GM12878 (cell line): ENCODE results near the gene GPR176. TPM values are rescaled to one million over a fixed set of nuclear protein-coding genes. Genes with fewer than 3 reads are reported as not detected.

Experiments used
- ATAC-seq: fragments of 200-7000 bp; cut with Tn5 transposase; 3 replicates; pipeline ENCODE4 v1.9.1; 2020; ENCODE audit warnings: mild to moderate bottlenecking, moderate library complexity
- BruUV-seq: library from RNA; stranded (reverse); fragments of 400-500 nt; replicated peaks from 2 replicates; lab custom pipeline; 2021; lab: Mats Ljungman, UMichigan
- CTCF ChIA-PET: fragments of 300-600 bp; sonication (Branson Sonifier 250); formaldehyde crosslinking; extraction: SDS; loops from one replicate; lab custom pipeline; 2021; ENCODE audit warnings: inconsistent platforms; lab: Yijun Ruan, JAX
- POLR2A ChIA-PET: fragments of 350-600 bp; formaldehyde crosslinking; extraction: SDS; loops from one replicate; lab custom pipeline; 2021; ENCODE audit warnings: inconsistent platforms; lab: Charles Lee
- RAD21 ChIA-PET: fragments of 300-600 bp; sonication (Branson Sonifier 250); formaldehyde crosslinking; loops from one replicate; lab custom pipeline; 2023; ENCODE audit warnings: antibody characterized with exemption; ENCODE audit not compliant: unreplicated experiment; lab: Charles Lee
- SMC1A ChIA-PET: fragments of 300-600 bp; sonication (Branson Sonifier 250); formaldehyde crosslinking; loops from one replicate; lab custom pipeline; 2023; ENCODE audit not compliant: unreplicated experiment, uncharacterized antibody; lab: Charles Lee
- DNase-seq: peaks from one replicate; pipeline ENCODE4 v3.0.0-alpha.2; 2011; ENCODE audit warnings: low read depth, low spot score
- FAIRE-seq: peaks from 3 replicates; lab custom pipeline; 2011; peaks lifted over from hg19 to GRCh38; lab: Jason Lieb, UNC
- H2AFZ ChIP-seq: 2 replicates; pipeline ENCODE4 v1.6.0; 2011; ENCODE audit warnings: low read depth, low read length, control low read depth; ENCODE audit not compliant: control insufficient read depth
- H3K27ac ChIP-seq: 2 replicates; pipeline ENCODE4 v1.5.1; 2011; ENCODE audit warnings: control low read depth; ENCODE audit not compliant: control insufficient read depth, insufficient read depth
- H3K27me3 ChIP-seq, 2 experiments: replicated peaks in 1 of 2; 2 replicates each; pipeline versions ENCODE4 v1.6.0 to v1.6.1; 2011; ENCODE audit warnings: low read length in 1 of 2; ENCODE audit not compliant: control insufficient read depth in 2 of 2, insufficient read depth in 2 of 2
- H3K36me3 ChIP-seq, 2 experiments: 2 replicates each; pipeline ENCODE4 v1.5.1; 2011; ENCODE audit warnings: low read length in 1 of 2; ENCODE audit not compliant: control insufficient read depth in 2 of 2, insufficient read depth in 2 of 2
- H3K4me1 ChIP-seq: 2 replicates; pipeline ENCODE4 v1.6.1; 2011; ENCODE audit warnings: mild to moderate bottlenecking, low read length, moderate library complexity, mixed read lengths; ENCODE audit not compliant: control insufficient read depth, insufficient read depth
- H3K4me2 ChIP-seq: 2 replicates; pipeline ENCODE4 v1.6.0; 2011; ENCODE audit warnings: control low read depth; ENCODE audit not compliant: control insufficient read depth, insufficient read depth
- H3K4me3 ChIP-seq: fragments of 200-600 bp; sonication (generic); 2 replicates; pipeline ENCODE4 v1.5.1; 2016
- H3K79me2 ChIP-seq: 2 replicates; pipeline ENCODE4 v1.6.0; 2011; ENCODE audit warnings: low read length; ENCODE audit not compliant: control insufficient read depth, insufficient read depth
- H3K9ac ChIP-seq: 2 replicates; pipeline ENCODE4 v1.8.0; 2011; ENCODE audit warnings: low read length, control low read depth, mixed read lengths; ENCODE audit not compliant: control insufficient read depth, insufficient read depth
- H3K9me3 ChIP-seq: replicated peaks from 3 replicates; pipeline ENCODE4 v1.5.1; 2011; ENCODE audit warnings: mild to moderate bottlenecking, low read length; ENCODE audit not compliant: control insufficient read depth, insufficient read depth
- H4K20me1 ChIP-seq: 2 replicates; pipeline ENCODE4 v1.6.0; 2011; ENCODE audit not compliant: control insufficient read depth, insufficient read depth
- CEBPB ChIP-seq, 2 experiments: fragments of 150-350 bp in 1 of 2; IDR thresholded peaks; 2 replicates each; pipeline ENCODE4 v1.6.1; 2012 to 2014; ENCODE audit warnings: low read depth in 2 of 2, low read length in 2 of 2, borderline replicate concordance in 1 of 2, inconsistent platforms in 1 of 2
- ESRRA ChIP-seq: IDR thresholded peaks from 2 replicates; pipeline ENCODE4 v1.6.1; 2012; ENCODE audit warnings: mild to moderate bottlenecking, low read length, improper control_type of control experiment
- EZH2 ChIP-seq: IDR thresholded peaks from 2 replicates; pipeline ENCODE4 v1.6.1; 2012; ENCODE audit warnings: low read depth, mild to moderate bottlenecking, control low read depth, inconsistent platforms, low read length, borderline replicate concordance; ENCODE audit not compliant: control insufficient read depth
- HCFC1 ChIP-seq: fragments of 150-350 bp; IDR thresholded peaks from 2 replicates; pipeline ENCODE4 v1.6.1; 2014; ENCODE audit warnings: low read length
- SUPT20H ChIP-seq: IDR thresholded peaks from 2 replicates; pipeline ENCODE4 v1.6.1; 2011; ENCODE audit warnings: low read depth, mild to moderate bottlenecking, low read length, moderate library complexity, borderline replicate concordance; ENCODE audit not compliant: control insufficient read depth
- TAF1 ChIP-seq: IDR thresholded peaks from 2 replicates; pipeline ENCODE4 v1.6.1; 2011; ENCODE audit warnings: mild to moderate bottlenecking, low read depth, low read length, borderline replicate concordance
- ZBED1 ChIP-seq: IDR thresholded peaks from 2 replicates; pipeline ENCODE4 v1.6.1; 2016; ENCODE audit warnings: borderline replicate concordance
- ZNF207 ChIP-seq: fragments of 450-650 bp; IDR thresholded peaks from 2 replicates; pipeline ENCODE4 v1.6.1; 2014; ENCODE audit warnings: antibody characterized with exemption, mild to moderate bottlenecking, borderline replicate concordance
- WGBS: methylation state at CpG from one replicate; pipeline ENCODE4 v1.1.6; 2016; ENCODE audit warnings: low lambda C conversion rate; ENCODE audit not compliant: insufficient replicate concordance, insufficient coverage; ENCODE audit errors: missing lambda C conversion rate; 5-methylcytosine and 5-hydroxymethylcytosine counted together
- in situ Hi-C: fragments of 300-500 bp; cut with MboI; formaldehyde crosslinking; loops from 9 replicates; pipeline ENCODE4 v1.14.3; 2018; ENCODE audit warnings: mixed read lengths
- intact Hi-C: fragments of 100-400 bp; cut with micrococcal nuclease; formaldehyde crosslinking; loops from one replicate; pipeline ENCODE4 v1.14.2; 2022; ENCODE audit not compliant: unreplicated experiment
- polyA plus RNA-seq, 11 experiments: library from polyadenylated mRNA; depleted of rRNA in 4 of 11; unstranded in 6 of 11; stranded (reverse) in 5 of 11; fragments of >200 nt; fragmentation: Nextera tagmentation in 4 of 11; fragmentation: Illumina TruSeq in 1 of 11; extraction: Ambion mirVana in 4 of 11; extraction: Trizol in 1 of 11; gene quantifications; 1 replicate in 1 of 11; 2 replicates in 10 of 11; pipeline versions ENCODE4 v1.2.1 to v1.2.3, GENCODE V29; 2011 to 2016; ENCODE audit warnings: inconsistent platforms in 2 of 11, missing spikeins in 2 of 11, low read depth in 1 of 11
- total RNA-seq, 4 experiments: library from RNA; depleted of rRNA in 3 of 4; stranded (reverse); fragments of >200 nt in 3 of 4; fragmentation: Illumina TruSeq in 1 of 4; extraction: Trizol in 1 of 4; gene quantifications; 2 replicates each; pipeline versions ENCODE4 v1.2.1 to v1.2.3, GENCODE V29; 2013 to 2021
- TF ChIP-seq, protein P1 (sequence below): fragments of 450-650 bp; IDR thresholded peaks from 2 replicates; pipeline ENCODE4 v1.6.1; 2018; ENCODE audit warnings: mild to moderate bottlenecking, low read depth, moderate library complexity; ENCODE audit not compliant: partially characterized antibody
- TF ChIP-seq, protein P2 (sequence below): IDR thresholded peaks from 2 replicates; pipeline ENCODE4 v1.6.1; 2011; ENCODE audit warnings: mild to moderate bottlenecking, low read depth, low read length, moderate library complexity; ENCODE audit not compliant: insufficient replicate concordance

GPR176 gene
- total and polyA plus RNA-seq, 10 of the 15 experiments (the other 5 are each of a cell fraction or from before 2014, with no cell fraction given): 0.02 to 0.33 (median 0.16) TPM; not detected in 4

DNA sequence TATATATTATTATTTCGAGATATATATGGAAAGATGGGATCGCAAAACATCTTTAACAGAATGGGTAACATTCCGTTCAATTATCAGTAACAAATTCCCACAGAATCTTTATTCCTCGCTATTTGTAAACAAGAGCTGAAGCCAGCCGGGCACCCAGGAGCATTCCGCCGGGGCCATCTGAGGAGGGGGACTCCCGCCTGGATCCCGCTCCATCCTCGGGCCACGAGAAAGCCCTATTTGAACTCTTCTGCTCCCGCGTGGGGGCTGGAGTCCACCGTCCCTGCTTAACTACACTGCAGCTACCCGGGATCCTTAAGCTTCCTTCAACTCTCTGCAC is 687 bp downstream of the GPR176 start:
- ATAC-seq: no peak
- ChIA-PET POLR2A (no interaction called here), CTCF (no interaction called here), RAD21 (no interaction called here), SMC1A (interaction anchor here (8.7 kb wide), 1 partner anchor 16 kb away, joined by 65 read pairs; the partner anchor contains the start of gene EIF2AK4)
- WGBS: 38% methylated on average over 15 of the region's 15 CpGs
- intact Hi-C loops: no loop called here
- FAIRE-seq: no peak
- no peak overlapping the region for H3K9ac ChIP-seq
- H3K4me3 ChIP-seq: no peak overlapping the region
- H3K27ac ChIP-seq: no peak overlapping the region
- no peaks in the 10 kb centered on the region for H4K20me1 ChIP-seq
- BruUV-seq: no TSS peak
- no peaks in the 10 kb centered on the region; a peak in 1 of 4 replicates for H3K36me3 ChIP-seq
- H3K9me3 ChIP-seq: no peaks in the 10 kb centered on the region; the same call in 1 of the 3 replicates
- H3K4me2 ChIP-seq: no peak overlapping the region
- no peak for DNase-seq
- H3K79me2 ChIP-seq: no peaks in the 10 kb centered on the region
- in situ Hi-C loops: no loop called here
- 0 out of 2 replicates have a peak overlapping the region, but pooled peaks have one; percentile 1 for H2AFZ ChIP-seq
- TF ChIP-seq ZBED1 (no peak), CEBPB (IDR thresholded peaks at IDR 0.05; ENCODE audit: borderline replicate concordance in 1 of 2, low read depth in 2 of 2, low read length in 2 of 2) (no peak), ZNF207 (no peak)
- H3K4me1 ChIP-seq: peaks cover 5% of the 10 kb centered on the region
- H3K27me3 ChIP-seq: peaks cover 3 to 8% of the 10 kb centered on the region in 2 experiments; a peak in 3 of 4 replicates

DNA sequence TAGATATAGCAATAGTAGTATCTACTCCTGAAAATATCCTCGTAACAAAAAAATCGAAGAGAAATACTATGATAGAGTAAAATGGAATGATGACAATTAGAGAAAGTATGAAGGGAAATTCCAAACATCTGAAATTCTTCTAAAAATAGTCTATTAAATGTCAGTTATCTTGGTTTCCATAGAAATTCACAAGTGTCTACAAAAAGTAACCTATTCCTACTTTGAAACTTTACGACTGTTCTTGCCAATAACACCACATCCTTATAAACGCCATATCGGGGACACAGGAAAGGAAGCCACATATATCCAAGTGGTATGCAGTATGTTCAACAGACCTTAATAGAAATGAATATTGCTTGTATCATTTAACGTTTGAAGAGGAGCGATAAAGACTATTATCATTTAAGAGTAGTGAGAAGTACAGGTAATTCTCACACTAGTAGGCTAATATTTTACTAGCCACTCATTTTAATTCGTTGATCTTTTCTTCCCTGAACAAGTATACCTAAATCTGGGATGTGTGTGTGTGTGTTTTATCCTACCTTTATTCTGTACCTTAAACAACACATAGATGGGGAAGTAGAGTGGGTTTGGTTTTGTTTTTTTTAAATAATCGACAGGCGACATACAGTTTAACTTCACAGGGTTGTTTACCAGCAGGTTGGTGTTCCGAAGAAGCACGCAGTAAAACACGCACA is 1.2 kb downstream of the GPR176 start:
- ATAC-seq (no peak), DNase-seq (no peak), FAIRE-seq (no peak)
- TF ChIP-seq HCFC1 (no peak), SUPT20H (no peak), EZH2 (0 out of 2 replicates have a peak, but pooled peaks have one; percentile 94), TAF1 (no peak), ESRRA (no peak)
- TF ChIP-seq, protein P1, sequence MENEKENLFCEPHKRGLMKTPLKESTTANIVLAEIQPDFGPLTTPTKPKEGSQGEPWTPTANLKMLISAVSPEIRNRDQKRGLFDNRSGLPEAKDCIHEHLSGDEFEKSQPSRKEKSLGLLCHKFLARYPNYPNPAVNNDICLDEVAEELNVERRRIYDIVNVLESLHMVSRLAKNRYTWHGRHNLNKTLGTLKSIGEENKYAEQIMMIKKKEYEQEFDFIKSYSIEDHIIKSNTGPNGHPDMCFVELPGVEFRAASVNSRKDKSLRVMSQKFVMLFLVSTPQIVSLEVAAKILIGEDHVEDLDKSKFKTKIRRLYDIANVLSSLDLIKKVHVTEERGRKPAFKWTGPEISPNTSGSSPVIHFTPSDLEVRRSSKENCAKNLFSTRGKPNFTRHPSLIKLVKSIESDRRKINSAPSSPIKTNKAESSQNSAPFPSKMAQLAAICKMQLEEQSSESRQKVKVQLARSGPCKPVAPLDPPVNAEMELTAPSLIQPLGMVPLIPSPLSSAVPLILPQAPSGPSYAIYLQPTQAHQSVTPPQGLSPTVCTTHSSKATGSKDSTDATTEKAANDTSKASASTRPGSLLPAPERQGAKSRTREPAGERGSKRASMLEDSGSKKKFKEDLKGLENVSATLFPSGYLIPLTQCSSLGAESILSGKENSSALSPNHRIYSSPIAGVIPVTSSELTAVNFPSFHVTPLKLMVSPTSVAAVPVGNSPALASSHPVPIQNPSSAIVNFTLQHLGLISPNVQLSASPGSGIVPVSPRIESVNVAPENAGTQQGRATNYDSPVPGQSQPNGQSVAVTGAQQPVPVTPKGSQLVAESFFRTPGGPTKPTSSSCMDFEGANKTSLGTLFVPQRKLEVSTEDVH: no peak
- TF ChIP-seq, protein P2, sequence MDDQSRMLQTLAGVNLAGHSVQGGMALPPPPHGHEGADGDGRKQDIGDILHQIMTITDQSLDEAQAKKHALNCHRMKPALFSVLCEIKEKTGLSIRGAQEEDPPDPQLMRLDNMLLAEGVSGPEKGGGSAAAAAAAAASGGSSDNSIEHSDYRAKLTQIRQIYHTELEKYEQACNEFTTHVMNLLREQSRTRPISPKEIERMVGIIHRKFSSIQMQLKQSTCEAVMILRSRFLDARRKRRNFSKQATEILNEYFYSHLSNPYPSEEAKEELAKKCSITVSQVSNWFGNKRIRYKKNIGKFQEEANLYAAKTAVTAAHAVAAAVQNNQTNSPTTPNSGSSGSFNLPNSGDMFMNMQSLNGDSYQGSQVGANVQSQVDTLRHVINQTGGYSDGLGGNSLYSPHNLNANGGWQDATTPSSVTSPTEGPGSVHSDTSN: no peak
- ChIA-PET CTCF (no interaction called here), RAD21 (no interaction called here), SMC1A (interaction anchor here (8.7 kb wide), 1 partner anchor 16 kb away, joined by 65 read pairs; the partner anchor contains the start of gene EIF2AK4), POLR2A (no interaction called here)
- Histone ChIP-seq H3K27ac (no peak overlapping the region), H2AFZ (no peak overlapping the region), H3K4me2 (no peak overlapping the region), H3K9ac (no peak overlapping the region), H4K20me1 (no peaks in the 10 kb centered on the region), H3K4me3 (no peak overlapping the region), H3K36me3 (no peaks in the 10 kb centered on the region; a peak in 1 of 4 replicates), H3K27me3 (peaks cover 3 to 8% of the 10 kb centered on the region in 2 experiments; a peak in 3 of 4 replicates), H3K9me3 (no peaks in the 10 kb centered on the region; the same call in 1 of the 3 replicates), H3K79me2 (no peaks in the 10 kb centered on the region), H3K4me1 (peaks cover 5% of the 10 kb centered on the region)
- intact Hi-C loops (no loop called here), in situ Hi-C loops (no loop called here)
- BruUV-seq: no TSS peak
- 50% methylated on average over 13 of the region's 13 CpGs for WGBS
